ENCODE measurements around the gene LIAS.

GRCh38 chr4:39516407-39516966 lies 57.6 kb downstream of the LIAS start:
- no peak for TF ChIP-seq CTCF (IDR thresholded peaks at IDR 0.05)
- no peak for TF ChIP-seq POLR2A (IDR thresholded peaks at IDR 0.05)

Measured in suprapubic skin (tissue), 3 donors.